ENCODE data around the gene L3MBTL1.

DNA sequence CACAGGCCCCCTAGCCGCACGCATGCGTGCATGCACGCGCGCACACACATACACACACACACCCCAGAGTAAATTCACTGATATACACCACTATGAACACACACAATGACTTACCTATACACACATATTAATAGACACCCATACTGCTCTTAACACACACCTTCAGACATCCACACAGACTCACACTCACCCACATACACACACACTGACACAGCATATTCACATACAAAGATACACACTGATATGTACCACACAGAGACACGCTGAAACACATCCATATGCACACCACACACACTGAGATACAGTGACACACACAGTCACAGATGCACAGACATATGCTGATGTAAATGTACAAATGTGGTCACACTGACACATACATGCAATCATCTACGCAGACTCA lies 57.0 kb downstream of the L3MBTL1 start:
- TF ChIP-seq, protein P1, sequence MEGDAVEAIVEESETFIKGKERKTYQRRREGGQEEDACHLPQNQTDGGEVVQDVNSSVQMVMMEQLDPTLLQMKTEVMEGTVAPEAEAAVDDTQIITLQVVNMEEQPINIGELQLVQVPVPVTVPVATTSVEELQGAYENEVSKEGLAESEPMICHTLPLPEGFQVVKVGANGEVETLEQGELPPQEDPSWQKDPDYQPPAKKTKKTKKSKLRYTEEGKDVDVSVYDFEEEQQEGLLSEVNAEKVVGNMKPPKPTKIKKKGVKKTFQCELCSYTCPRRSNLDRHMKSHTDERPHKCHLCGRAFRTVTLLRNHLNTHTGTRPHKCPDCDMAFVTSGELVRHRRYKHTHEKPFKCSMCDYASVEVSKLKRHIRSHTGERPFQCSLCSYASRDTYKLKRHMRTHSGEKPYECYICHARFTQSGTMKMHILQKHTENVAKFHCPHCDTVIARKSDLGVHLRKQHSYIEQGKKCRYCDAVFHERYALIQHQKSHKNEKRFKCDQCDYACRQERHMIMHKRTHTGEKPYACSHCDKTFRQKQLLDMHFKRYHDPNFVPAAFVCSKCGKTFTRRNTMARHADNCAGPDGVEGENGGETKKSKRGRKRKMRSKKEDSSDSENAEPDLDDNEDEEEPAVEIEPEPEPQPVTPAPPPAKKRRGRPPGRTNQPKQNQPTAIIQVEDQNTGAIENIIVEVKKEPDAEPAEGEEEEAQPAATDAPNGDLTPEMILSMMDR (conservative IDR thresholded peaks at IDR 0.05; ENCODE audit: low read length), result no peak
- TF ChIP-seq EZH2phosphoT487 (IDR thresholded peaks at IDR 0.05; ENCODE audit: borderline replicate concordance), result no peak

Data from Loucy (cell line).